ENCODE data around the gene MAVS. TPM values are rescaled to one million over a fixed set of nuclear protein-coding genes. Genes with fewer than 3 reads are reported as not detected.

MAVS gene
- total and polyA plus RNA-seq, 2 donors (not counting 3 experiments of a cell fraction or from before 2014, with no cell fraction given) = 18.8 to 40.7 TPM

GRCh38 chr20:3815703-3816315 lies 30.8 kb upstream of the MAVS start:
- FAIRE-seq = no peak
- Histone ChIP-seq H4K20me1 (replicated peaks; ENCODE audit: control insufficient read depth, extremely low read depth, insufficient read depth, low read length) (no peaks in the 10 kb centered on the region), H3K9me3 (replicated peaks; ENCODE audit: control insufficient read depth, insufficient read depth, low read length) (no peaks in the 10 kb centered on the region), H3K36me3 (ENCODE audit: control insufficient read depth in 2 of 2, extremely low read depth in 1 of 2, insufficient read depth in 2 of 2, low read length in 2 of 2) (no peaks in the 10 kb centered on the region), H3K9ac (replicated peaks; ENCODE audit: extremely low read depth, insufficient read depth, low read length) (no peak overlapping the region), H3K9me1 (replicated peaks; ENCODE audit: control insufficient read depth, extremely low read depth, insufficient read depth, low read length) (no peaks in the 10 kb centered on the region), H2AFZ (ENCODE audit: low read depth, low read length) (no peak overlapping the region), H3K4me2 (ENCODE audit: insufficient read depth, low read length) (no peak overlapping the region), H3K27ac (ENCODE audit: insufficient read depth, low read depth, low read length) (no peak overlapping the region), H3K27me3 (ENCODE audit: control insufficient read depth in 2 of 2, insufficient read depth in 2 of 2, low read length in 2 of 2) (no peaks in the 10 kb centered on the region), H3K79me2 (ENCODE audit: control insufficient read depth, insufficient read depth, low read length) (no peaks in the 10 kb centered on the region), H3K4me1 (ENCODE audit: control insufficient read depth, extremely low read depth, insufficient read depth, low read length) (peaks cover 17% of the 10 kb centered on the region), H3K4me3 (replicated peaks in 1 of 3; ENCODE audit: insufficient read depth in 1 of 3, low read depth in 1 of 3, low read length in 3 of 3) (no peak overlapping the region)
- dilution Hi-C loops (cut with MboI; ENCODE audit: extremely low pct_ligation_motif_present, low sequenced_read_pairs) = no loop called here
- DNase-seq (ENCODE audit: low read depth, low spot score) = no peak
- BruUV-seq (replicated peaks) = no TSS peak
- intact Hi-C loops (cut with micrococcal nuclease) = no loop called here
- TF ChIP-seq FOS (IDR thresholded peaks at IDR 0.05; ENCODE audit: borderline replicate concordance, insufficient read depth, low read length) (no peak), GATA2 (IDR thresholded peaks at IDR 0.05; ENCODE audit: insufficient read depth, insufficient read length, low read depth, low read length) (no peak), JUN (IDR thresholded peaks at IDR 0.05; ENCODE audit: borderline replicate concordance, insufficient read depth, insufficient read length, low read depth) (no peak), POLR2A (IDR thresholded peaks at IDR 0.05; ENCODE audit: low read depth, low read length) (no peak), CTCF (IDR thresholded peaks at IDR 0.05; ENCODE audit: extremely low read depth in 1 of 2, insufficient read depth in 1 of 2, low read depth in 1 of 2, low read length in 2 of 2) (no peak)
- POLR2A ChIA-PET = no interaction called here
- CTCF ChIA-PET = interaction anchor here (1.2 to 1.6 kb wide), 2 partner anchors 16 to 29 kb away, joined by 3 to 6 read pairs; partner anchors contain the start of gene CENPB
